Hepatocyte (in vitro differentiated cells): ENCODE results near the gene GHDC. TPM values are rescaled to one million over a fixed set of nuclear protein-coding genes. Genes with fewer than 3 reads are reported as not detected.

Experiments
- DNase-seq: peaks from one replicate; pipeline ENCODE4 v3.0.0-alpha.2; 2016; ENCODE audit warnings: low spot score
- H2AFZ ChIP-seq: fragments of 200-600 bp; sonication (generic); 2 replicates; pipeline ENCODE4 v1.6.0; 2016; ENCODE audit warnings: antibody characterized with exemption, mild to moderate bottlenecking
- H3K27ac ChIP-seq: fragments of 200-600 bp; sonication (generic); 2 replicates; pipeline ENCODE4 v1.5.1; 2016; ENCODE audit warnings: mild to moderate bottlenecking
- H3K27me3 ChIP-seq: fragments of 200-600 bp; sonication (generic); 2 replicates; pipeline ENCODE4 v1.6.1; 2016
- H3K36me3 ChIP-seq: fragments of 200-600 bp; sonication (generic); replicated peaks from 2 replicates; pipeline ENCODE4 v1.5.1; 2016; ENCODE audit warnings: low read depth; ENCODE audit not compliant: insufficient read depth
- H3K4me1 ChIP-seq: fragments of 200-600 bp; sonication (generic); 2 replicates; pipeline ENCODE4 v1.5.1; 2016; ENCODE audit warnings: mild to moderate bottlenecking, moderate library complexity; ENCODE audit not compliant: insufficient read depth
- H3K4me2 ChIP-seq: fragments of 200-600 bp; sonication (generic); 2 replicates; pipeline ENCODE4 v1.6.0; 2016
- H3K4me3 ChIP-seq: fragments of 200-600 bp; sonication (generic); 2 replicates; pipeline ENCODE4 v1.5.1; 2016; ENCODE audit warnings: mild to moderate bottlenecking
- H3K79me2 ChIP-seq: fragments of 200-600 bp; sonication (generic); 2 replicates; pipeline ENCODE4 v1.6.0; 2017; ENCODE audit warnings: mild to moderate bottlenecking
- H3K9me2 ChIP-seq: fragments of 200-600 bp; sonication (generic); replicated peaks from 2 replicates; pipeline ENCODE4 v1.6.0; 2017; ENCODE audit warnings: mild to moderate bottlenecking; ENCODE audit not compliant: insufficient read depth
- H3K9me3 ChIP-seq: fragments of 200-600 bp; sonication (generic); 2 replicates; pipeline ENCODE4 v1.5.1; 2016; ENCODE audit warnings: low read depth, mild to moderate bottlenecking
- H4K20me1 ChIP-seq: fragments of 200-600 bp; sonication (generic); 2 replicates; pipeline ENCODE4 v1.6.0; 2016; ENCODE audit warnings: mild to moderate bottlenecking; ENCODE audit not compliant: insufficient read depth, poor library complexity, severe bottlenecking
- EZH2 ChIP-seq: fragments of 200-600 bp; sonication (generic); IDR thresholded peaks from 2 replicates; pipeline ENCODE4 v1.6.1; 2016; ENCODE audit warnings: antibody characterized with exemption, mild to moderate bottlenecking, borderline replicate concordance
- EZH2phosphoT487 ChIP-seq: fragments of 200-600 bp; sonication (generic); IDR thresholded peaks from one replicate; pipeline ENCODE4 v1.6.1; 2018; ENCODE audit warnings: antibody characterized with exemption, mild to moderate bottlenecking, low read depth, moderate library complexity; ENCODE audit not compliant: unreplicated experiment, severe bottlenecking
- WGBS: methylation state at CpG from one replicate; pipeline ENCODE4 v1.1.6; 2016; ENCODE audit warnings: low lambda C conversion rate; ENCODE audit errors: missing lambda C conversion rate; 5-methylcytosine and 5-hydroxymethylcytosine counted together
- polyA plus RNA-seq: library from polyadenylated mRNA; unstranded; fragments of >200 nt; fragmentation: Nextera tagmentation; extraction: Ambion mirVana; gene quantifications from 2 replicates; pipeline ENCODE4 v1.2.1, GENCODE V29; 2016
- total RNA-seq: library from RNA; depleted of rRNA; stranded (reverse); fragments of >200 nt; gene quantifications from 2 replicates; pipeline ENCODE4 v1.2.3, GENCODE V29; 2014
- TF ChIP-seq, protein P1 (sequence below): fragments of 200-600 bp; sonication (generic); IDR thresholded peaks from 2 replicates; pipeline ENCODE4 v1.5.1; 2016; ENCODE audit warnings: antibody characterized with exemption, mild to moderate bottlenecking; ENCODE audit not compliant: poor library complexity

The GHDC gene
- total and polyA plus RNA-seq, 2 experiments from 2014 or later = 7.0 to 7.2 TPM

- H4K20me1 ChIP-seq = no peaks in the 10 kb centered on the region
- H3K79me2 ChIP-seq = no peaks in the 10 kb centered on the region
- H3K27me3 ChIP-seq = no peaks in the 10 kb centered on the region
- H3K4me1 ChIP-seq = no peaks in the 10 kb centered on the region
- H3K27ac ChIP-seq = no peak overlapping the region
- no peaks in the 10 kb centered on the region for H3K9me2 ChIP-seq
- no peak for DNase-seq
- H3K36me3 ChIP-seq = no peaks in the 10 kb centered on the region
- H3K4me2 ChIP-seq = no peak overlapping the region
- WGBS = 54% methylated on average over 8 of the region's 8 CpGs
- no peak overlapping the region for H3K4me3 ChIP-seq
- no peak for TF ChIP-seq EZH2
- TF ChIP-seq, protein P1, sequence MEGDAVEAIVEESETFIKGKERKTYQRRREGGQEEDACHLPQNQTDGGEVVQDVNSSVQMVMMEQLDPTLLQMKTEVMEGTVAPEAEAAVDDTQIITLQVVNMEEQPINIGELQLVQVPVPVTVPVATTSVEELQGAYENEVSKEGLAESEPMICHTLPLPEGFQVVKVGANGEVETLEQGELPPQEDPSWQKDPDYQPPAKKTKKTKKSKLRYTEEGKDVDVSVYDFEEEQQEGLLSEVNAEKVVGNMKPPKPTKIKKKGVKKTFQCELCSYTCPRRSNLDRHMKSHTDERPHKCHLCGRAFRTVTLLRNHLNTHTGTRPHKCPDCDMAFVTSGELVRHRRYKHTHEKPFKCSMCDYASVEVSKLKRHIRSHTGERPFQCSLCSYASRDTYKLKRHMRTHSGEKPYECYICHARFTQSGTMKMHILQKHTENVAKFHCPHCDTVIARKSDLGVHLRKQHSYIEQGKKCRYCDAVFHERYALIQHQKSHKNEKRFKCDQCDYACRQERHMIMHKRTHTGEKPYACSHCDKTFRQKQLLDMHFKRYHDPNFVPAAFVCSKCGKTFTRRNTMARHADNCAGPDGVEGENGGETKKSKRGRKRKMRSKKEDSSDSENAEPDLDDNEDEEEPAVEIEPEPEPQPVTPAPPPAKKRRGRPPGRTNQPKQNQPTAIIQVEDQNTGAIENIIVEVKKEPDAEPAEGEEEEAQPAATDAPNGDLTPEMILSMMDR = peak; percentile 11
- H2AFZ ChIP-seq = no peak overlapping the region
- H3K9me3 ChIP-seq = no peaks in the 10 kb centered on the region
Observed at GRCh38 chr17:42163113-42163512, 31.2 kb downstream of the GHDC start.

DNA sequence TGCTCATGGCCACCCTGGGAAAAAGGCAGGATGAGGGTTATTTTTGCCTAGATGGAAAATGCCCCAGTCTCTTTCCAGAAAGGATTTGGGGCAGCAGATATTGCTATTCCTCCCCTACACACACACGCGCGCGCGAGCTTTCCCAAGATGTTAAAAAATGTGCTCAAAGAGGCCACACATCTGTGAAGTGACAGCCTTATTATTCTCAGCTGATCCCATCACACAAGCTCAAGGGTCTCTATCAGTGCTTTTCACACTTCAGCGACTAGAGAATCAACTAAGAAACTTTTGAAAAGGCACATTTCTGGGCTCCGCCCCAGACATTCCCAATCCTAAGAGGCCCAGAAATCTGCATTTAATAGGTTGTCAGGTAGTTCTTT lies 33.8 kb downstream of the GHDC start:
- DNase-seq = no peak
- Histone ChIP-seq H3K9me3 (no peaks in the 10 kb centered on the region), H3K79me2 (no peaks in the 10 kb centered on the region), H3K27me3 (no peaks in the 10 kb centered on the region), H3K4me2 (no peak overlapping the region), H4K20me1 (no peaks in the 10 kb centered on the region), H3K36me3 (no peaks in the 10 kb centered on the region), H2AFZ (no peak overlapping the region), H3K9me2 (no peaks in the 10 kb centered on the region), H3K27ac (no peak overlapping the region), H3K4me1 (no peaks in the 10 kb centered on the region), H3K4me3 (no peak overlapping the region)
- 94% methylated on average over 7 of the region's 7 CpGs for WGBS
- no peak for TF ChIP-seq EZH2phosphoT487

DNA sequence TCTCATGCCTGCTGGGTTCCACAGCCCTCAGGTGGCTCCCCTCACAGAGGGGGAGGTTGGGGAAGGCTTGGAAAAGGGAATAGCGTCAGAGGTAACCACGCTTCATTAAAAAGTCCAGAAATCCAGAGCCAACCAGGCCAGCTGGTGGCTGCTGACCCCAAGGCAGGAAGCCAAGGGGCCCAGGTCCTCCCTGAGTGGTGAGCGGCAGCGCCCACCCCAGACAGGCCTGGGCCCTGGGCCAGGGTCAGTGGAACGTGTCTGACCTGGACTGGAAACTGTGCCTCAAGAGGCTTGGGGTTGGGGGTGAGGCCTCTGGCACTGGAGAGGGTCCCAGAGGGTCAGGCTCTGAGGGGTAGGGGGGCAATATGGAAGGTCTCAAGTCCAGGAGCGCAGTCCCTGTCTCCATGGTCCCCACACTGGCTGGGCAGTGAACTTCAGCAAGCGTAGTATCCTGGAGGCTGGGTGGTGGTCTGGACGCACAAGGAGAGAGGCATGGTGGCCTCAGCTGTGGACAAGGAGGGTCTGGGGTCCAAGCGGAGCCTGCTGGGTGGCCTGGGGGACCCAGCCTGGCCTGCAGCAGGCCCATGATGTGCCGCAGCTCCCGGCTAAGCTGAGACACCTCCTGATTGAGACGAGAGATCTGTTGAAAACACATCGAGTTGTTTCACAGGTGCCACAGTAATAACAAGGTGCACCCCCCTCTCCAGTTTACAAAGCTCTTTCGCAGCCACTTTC lies 34.3 kb downstream of the GHDC start:
- no peak overlapping the region for H3K4me3 ChIP-seq
- H3K79me2 ChIP-seq = no peaks in the 10 kb centered on the region
- H3K27me3 ChIP-seq = no peaks in the 10 kb centered on the region
- no peak overlapping the region for H3K27ac ChIP-seq
- H3K9me2 ChIP-seq = no peaks in the 10 kb centered on the region
- no peak overlapping the region for H3K4me2 ChIP-seq
- WGBS = 89% methylated on average over 14 of the region's 14 CpGs
- H3K4me1 ChIP-seq = no peaks in the 10 kb centered on the region
- DNase-seq = no peak
- no peak overlapping the region for H2AFZ ChIP-seq
- H3K9me3 ChIP-seq = no peaks in the 10 kb centered on the region
- H4K20me1 ChIP-seq = no peaks in the 10 kb centered on the region
- H3K36me3 ChIP-seq = no peaks in the 10 kb centered on the region
- TF ChIP-seq, protein P1 = no peak
- TF ChIP-seq EZH2phosphoT487 (no peak), EZH2 (no peak)

GRCh38 chr17:42155614-42156045 lies 38.7 kb downstream of the GHDC start:
- H3K4me3 ChIP-seq = peak overlapping the region; percentile 30
- no peaks in the 10 kb centered on the region for H3K9me2 ChIP-seq
- peaks cover 41% of the 10 kb centered on the region for H3K79me2 ChIP-seq
- no peaks in the 10 kb centered on the region for H3K36me3 ChIP-seq
- no peak for TF ChIP-seq EZH2phosphoT487
- TF ChIP-seq, protein P1 = no peak
- TF ChIP-seq EZH2 = no peak
- no peak for DNase-seq
- peaks cover 8% of the 10 kb centered on the region for H4K20me1 ChIP-seq
- peak overlapping the region; percentile 41 for H2AFZ ChIP-seq
- peak overlapping the region; percentile 3 for H3K27ac ChIP-seq
- H3K4me1 ChIP-seq = peaks cover 18% of the 10 kb centered on the region
- WGBS = 23% methylated on average over 17 of the region's 17 CpGs
- peak overlapping the region; percentile 71 for H3K4me2 ChIP-seq
- H3K9me3 ChIP-seq = no peaks in the 10 kb centered on the region
- H3K27me3 ChIP-seq = no peaks in the 10 kb centered on the region
